ENCODE results near the gene EIF3D. TPM values are rescaled to one million over a fixed set of nuclear protein-coding genes. Genes with fewer than 3 reads are reported as not detected.

Gene EIF3D
- total and polyA plus RNA-seq, 2 of the 13 experiments (the other 11 are each of a cell fraction or from before 2014, with no cell fraction given) = 118 to 274 TPM

DNA sequence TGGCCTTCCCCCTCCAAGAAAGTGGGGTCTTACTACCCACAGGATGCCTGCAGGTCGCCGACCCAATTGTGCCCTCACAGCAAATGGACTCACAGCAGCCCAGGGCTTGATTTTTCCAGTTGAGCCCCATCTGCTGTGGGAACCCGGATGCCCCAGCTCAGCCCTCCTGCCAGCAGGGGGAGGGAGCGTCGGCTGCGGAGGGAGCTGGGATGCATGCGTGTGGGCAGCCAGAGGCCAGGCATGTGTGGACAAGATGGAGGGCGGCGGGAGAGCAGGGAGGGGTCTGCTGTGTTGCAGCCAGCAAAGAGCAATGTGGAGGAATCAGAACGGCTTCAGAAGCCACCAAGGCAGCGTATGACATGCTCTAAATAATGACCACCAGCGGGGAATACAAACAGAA lies 41.0 kb upstream of the EIF3D start:
- Histone ChIP-seq H2AFZ (ENCODE audit: low read length) (no peak overlapping the region), H3K4me1 (ENCODE audit: insufficient read depth, low read length) (no peaks in the 10 kb centered on the region), H3K79me2 (ENCODE audit: insufficient read depth, low read length) (no peaks in the 10 kb centered on the region), H3K9ac (ENCODE audit: insufficient read depth, low read depth, low read length) (no peak overlapping the region), H3K9me3 (ENCODE audit: low read length) (no peaks in the 10 kb centered on the region), H3K27ac (ENCODE audit: extremely low read length, insufficient read depth, low read length) (no peak overlapping the region), H4K20me1 (ENCODE audit: insufficient read depth, low read length) (no peaks in the 10 kb centered on the region), H3K36me3 (replicated peaks in 1 of 2; ENCODE audit: control insufficient read depth in 1 of 2, insufficient read depth in 2 of 2, low read length in 2 of 2) (no peaks in the 10 kb centered on the region), H3K4me2 (ENCODE audit: low read depth, low read length) (peak overlapping the region; percentile 39; the same call in 1 of the 2 replicates), H3K27me3 (ENCODE audit: control insufficient read depth in 1 of 2, insufficient read depth in 2 of 2, low read length in 2 of 2) (peaks cover 2 to 19% of the 10 kb centered on the region in 2 experiments; a peak in 4 of 5 replicates), H3K4me3 (replicated peaks in 1 of 3; ENCODE audit: insufficient read depth in 1 of 3, low read depth in 2 of 3, low read length in 3 of 3) (no peak overlapping the region)
- WGBS (ENCODE audit: low lambda C conversion rate) = 16% methylated on average over 9 of the region's 12 CpGs
- DNase-seq (ENCODE audit: low spot score) (peak; percentile 18), FAIRE-seq (no peak), ATAC-seq (peak; percentile 97)
- no TSS peak for BruUV-seq (replicated peaks)
- in situ Hi-C loops (cut with HindIII; ENCODE audit: extremely low pct_ligation_motif_present, low pct_unique_long_range_greater_than_20kb) (no loop called here), intact Hi-C loops (cut with micrococcal nuclease; ENCODE audit: unreplicated experiment) (no loop called here)
- ChIA-PET CTCF (ENCODE audit: low intra/inter-chr PET ratio, low total read pairs) (no interaction called here), POLR2A (no interaction called here)
- TF ChIP-seq ZNF687 (CRISPR knock-in tag; IDR thresholded peaks at IDR 0.05) (peak; percentile 68), KDM1A (CRISPR knock-in tag; IDR thresholded peaks at IDR 0.05) (peak; percentile 46; the same call in 1 of the 2 replicates), MYC (CRISPR knock-in tag; IDR thresholded peaks at IDR 0.05; ENCODE audit: borderline replicate concordance) (peak; percentile 54; the same call in 1 of the 2 replicates), STAG1 (CRISPR knock-in tag; IDR thresholded peaks at IDR 0.05) (peak; percentile 55), AKNA (CRISPR knock-in tag; IDR thresholded peaks at IDR 0.05; ENCODE audit: borderline replicate concordance) (no peak), PAWR (CRISPR knock-in tag; IDR thresholded peaks at IDR 0.05; ENCODE audit: borderline replicate concordance) (no peak), PRDM4 (CRISPR knock-in tag; IDR thresholded peaks at IDR 0.05; ENCODE audit: borderline replicate concordance) (no peak), YY1 (IDR thresholded peaks at IDR 0.05; ENCODE audit: insufficient read depth, insufficient replicate concordance, low read depth, low read length) (peak; percentile 54), WIZ (CRISPR knock-in tag; IDR thresholded peaks at IDR 0.05) (no peak), FOSL2 (CRISPR knock-in tag; IDR thresholded peaks at IDR 0.05) (0 out of 2 replicates have a peak, but pooled peaks have one; percentile 24)
- TF ChIP-seq, protein P1, sequence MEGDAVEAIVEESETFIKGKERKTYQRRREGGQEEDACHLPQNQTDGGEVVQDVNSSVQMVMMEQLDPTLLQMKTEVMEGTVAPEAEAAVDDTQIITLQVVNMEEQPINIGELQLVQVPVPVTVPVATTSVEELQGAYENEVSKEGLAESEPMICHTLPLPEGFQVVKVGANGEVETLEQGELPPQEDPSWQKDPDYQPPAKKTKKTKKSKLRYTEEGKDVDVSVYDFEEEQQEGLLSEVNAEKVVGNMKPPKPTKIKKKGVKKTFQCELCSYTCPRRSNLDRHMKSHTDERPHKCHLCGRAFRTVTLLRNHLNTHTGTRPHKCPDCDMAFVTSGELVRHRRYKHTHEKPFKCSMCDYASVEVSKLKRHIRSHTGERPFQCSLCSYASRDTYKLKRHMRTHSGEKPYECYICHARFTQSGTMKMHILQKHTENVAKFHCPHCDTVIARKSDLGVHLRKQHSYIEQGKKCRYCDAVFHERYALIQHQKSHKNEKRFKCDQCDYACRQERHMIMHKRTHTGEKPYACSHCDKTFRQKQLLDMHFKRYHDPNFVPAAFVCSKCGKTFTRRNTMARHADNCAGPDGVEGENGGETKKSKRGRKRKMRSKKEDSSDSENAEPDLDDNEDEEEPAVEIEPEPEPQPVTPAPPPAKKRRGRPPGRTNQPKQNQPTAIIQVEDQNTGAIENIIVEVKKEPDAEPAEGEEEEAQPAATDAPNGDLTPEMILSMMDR (CRISPR knock-in tag; IDR thresholded peaks at IDR 0.05) = peak; percentile 74
